ENCODE data around the gene MCCD1. TPM values are rescaled to one million over a fixed set of nuclear protein-coding genes. Genes with fewer than 3 reads are reported as not detected.

MCCD1 gene
- total RNA-seq, 1 experiment from 2014 or later, result not detected

GRCh38 chr6:31510007-31510406, 18.8 kb upstream of the MCCD1 start:
- peak; percentile 57 for DNase-seq (ENCODE audit: low read depth)

DNA sequence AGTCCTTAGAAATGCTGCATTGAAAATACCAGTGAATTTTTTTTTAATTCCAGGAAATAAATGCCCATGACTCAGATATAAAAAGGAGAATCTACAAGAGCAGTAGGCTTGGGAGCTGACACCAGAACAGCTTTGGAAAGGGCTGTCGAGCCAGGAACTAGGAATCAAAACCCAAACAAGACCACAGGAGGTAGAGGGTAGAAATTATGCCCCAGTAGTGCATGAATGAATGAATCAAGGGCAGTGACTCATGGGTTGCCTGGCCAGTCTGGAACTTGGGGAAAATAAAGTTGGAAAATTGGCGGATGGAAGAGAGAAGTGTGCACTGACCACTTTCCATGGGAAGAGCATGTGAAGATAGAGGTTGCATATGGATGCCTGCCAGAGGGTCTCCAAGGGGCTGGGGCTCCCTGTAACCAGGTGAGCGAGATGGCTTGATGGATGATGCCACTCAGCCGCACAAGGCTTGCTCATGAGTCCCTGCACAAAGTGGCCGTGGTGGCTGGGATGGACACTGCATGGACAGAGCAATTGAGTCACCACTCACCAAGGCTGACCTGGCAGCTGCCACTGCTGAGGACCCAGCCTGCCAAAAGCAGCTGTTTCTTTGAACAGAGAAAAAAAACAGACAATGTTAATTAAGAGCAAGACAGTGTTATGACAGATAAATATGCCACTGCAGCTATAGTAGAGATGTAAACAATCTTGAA, 15.2 kb upstream of the MCCD1 start:
- DNase-seq (ENCODE audit: low read depth), result peak; percentile 89

DNA sequence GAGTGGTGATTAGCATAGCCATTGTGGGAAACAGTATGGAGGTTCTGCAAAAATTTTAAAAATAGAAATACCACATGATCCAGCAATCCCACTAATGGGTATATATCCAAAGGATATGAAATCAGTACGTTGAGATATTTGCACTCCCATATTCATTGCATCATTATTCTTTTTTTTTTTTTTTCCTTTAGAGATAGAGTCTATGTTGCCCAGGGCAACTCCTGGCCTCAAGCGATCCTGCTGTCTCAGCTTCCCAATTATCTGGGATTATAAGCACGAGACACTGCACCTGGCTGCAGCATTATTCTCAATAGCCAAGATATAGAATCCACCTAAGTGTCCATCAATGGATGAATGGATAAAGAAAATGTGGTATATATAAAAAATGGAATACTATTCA, 6.9 kb upstream of the MCCD1 start:
- DNase-seq (ENCODE audit: low read depth), result no peak

DNA sequence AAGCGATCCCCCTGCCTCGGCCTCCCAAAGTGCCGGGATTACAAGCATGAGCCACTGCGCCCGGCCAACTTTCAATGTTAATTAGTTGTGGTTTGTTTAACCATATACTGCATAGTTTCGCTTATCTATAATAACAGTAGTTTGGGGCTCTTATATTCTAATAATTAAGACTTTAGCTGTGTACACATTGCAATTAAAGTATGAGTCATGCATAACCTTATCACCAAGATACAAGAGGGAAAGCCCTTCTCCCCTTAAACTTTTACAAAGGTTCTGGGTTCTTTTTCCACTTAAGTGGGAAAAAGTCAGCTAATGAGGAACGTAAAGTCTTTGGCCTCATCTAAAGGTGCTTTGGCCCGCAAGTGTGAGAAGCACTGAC, 3.2 kb upstream of the MCCD1 start:
- no peak for DNase-seq (ENCODE audit: low read depth)

- peak; percentile 86 for DNase-seq (ENCODE audit: low read depth)
These were observed 2.7 kb upstream of the MCCD1 start for GRCh38 chr6:31525932-31526591.

- peak; percentile 29 for DNase-seq (ENCODE audit: low read depth)
These were observed 420 bp upstream of the MCCD1 start for GRCh38 chr6:31528307-31528777.

DNA sequence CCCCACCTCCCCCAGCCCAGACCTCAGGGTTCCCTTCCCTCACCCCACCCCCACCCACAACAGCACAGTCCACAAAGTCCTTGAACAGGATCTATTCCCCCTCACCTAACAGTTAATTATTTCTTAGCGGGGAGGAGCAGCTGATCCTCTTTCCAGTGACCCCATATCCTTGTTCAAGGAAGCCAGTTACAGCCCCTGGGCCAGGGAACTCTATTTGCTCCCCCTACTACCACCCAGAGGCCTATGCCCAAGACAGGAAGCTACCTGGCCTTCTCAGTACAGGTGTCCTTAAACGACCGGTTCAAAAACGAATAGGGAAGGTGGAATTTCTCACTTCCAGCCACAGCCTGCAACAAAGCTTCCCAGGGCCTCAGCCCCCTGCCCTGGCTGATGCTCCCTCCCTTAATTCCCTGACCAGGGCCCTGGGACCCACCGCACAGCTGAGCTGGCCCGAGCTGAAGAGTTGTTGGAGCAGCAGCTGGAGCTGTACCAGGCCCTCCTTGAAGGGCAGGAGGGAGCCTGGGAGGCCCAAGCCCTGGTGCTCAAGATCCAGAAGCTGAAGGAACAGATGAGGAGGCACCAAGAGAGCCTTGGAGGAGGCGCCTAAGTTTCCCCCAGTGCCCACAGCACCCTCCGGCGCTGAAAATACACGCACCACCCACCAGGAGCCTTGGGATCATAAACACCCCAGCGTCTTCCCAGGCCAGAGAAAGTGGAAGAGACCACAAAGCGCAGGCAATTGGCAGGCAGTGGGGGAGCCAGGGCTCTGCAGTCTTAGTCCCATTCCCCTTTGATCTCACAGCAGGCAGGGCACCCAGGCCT, 778 bp downstream of the MCCD1 start:
- peak; percentile 55 for DNase-seq (ENCODE audit: low read depth)

DNA sequence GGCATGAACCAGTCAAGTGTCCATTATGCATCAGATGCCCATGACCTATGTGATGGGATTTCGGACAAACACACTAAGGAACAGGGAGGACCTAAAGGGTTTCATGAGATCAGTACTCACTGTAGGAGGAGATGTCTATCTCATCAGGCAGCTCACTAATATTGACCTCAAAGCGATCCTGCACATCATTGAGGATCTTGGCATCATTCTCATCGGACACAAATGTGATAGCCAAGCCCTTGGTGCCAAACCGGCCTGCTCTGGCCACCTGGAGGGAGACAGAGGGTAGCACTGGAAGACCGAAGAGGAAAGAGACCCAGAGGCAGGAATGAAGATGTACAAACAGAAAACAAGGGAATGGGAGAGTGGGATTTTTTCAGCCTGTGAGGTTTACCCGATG, 1.9 kb downstream of the MCCD1 start:
- peak; percentile 30 for DNase-seq (ENCODE audit: low read depth)

DNA sequence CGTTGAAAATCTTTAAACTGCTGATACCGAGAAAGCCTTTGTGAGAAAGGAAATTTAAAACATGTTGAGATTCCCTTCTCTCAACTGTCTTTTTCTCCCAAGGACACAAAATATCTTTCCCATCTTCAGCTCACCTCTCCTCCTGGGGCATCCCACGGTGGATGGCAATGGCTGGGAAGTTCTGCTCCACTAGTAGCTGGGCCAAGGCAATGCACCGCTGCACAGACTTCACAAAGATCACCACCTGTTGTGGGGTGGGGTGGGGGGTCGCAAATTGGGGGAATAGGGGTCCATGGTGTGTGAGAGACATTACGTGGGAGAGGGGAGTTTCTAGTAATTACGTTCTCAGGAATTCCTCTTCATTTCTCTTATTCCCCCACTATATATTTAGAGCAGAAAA, 2.4 kb downstream of the MCCD1 start:
- DNase-seq (ENCODE audit: low read depth), result no peak

DNA sequence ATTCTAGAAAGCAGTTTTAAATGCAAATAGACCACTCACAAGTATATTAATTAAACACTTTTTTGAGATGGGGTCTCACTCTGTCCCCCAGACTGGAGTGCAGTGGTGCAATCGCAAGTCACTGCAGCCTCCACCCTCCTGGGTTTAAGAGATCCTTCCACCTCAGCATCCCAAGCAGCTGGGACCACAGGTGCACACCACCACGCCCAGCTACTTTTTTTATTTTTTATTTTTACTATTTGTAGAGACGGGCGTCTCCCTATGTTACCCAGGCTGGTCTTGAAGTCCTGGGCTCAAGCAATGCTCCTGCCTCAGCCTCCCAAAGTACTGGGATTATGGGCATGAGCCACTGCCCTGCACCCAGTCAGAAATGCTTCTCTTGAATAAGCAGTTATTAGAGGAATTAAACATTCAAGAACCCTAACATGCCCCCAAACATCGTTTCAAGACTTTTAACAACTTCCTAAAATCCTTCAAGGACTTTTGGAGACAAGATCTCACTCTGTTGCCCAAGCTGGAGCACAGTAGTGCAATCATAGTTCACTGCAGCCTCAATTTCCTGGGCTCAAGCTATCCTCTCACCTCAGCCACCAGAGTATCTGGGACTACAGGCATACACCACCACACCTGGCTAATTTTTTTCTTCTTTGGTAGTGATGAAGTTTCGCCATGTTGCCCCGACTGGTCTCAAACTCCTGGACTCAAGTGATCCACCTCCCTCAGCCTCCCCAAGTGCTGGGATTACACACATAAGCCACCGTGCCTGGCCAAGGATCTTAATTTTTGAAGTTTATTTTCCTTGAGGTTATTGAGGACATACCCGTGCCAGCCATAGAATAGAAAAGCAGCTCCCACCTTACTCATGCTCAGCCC, 3.2 kb downstream of the MCCD1 start:
- no peak for DNase-seq (ENCODE audit: low read depth)

DNA sequence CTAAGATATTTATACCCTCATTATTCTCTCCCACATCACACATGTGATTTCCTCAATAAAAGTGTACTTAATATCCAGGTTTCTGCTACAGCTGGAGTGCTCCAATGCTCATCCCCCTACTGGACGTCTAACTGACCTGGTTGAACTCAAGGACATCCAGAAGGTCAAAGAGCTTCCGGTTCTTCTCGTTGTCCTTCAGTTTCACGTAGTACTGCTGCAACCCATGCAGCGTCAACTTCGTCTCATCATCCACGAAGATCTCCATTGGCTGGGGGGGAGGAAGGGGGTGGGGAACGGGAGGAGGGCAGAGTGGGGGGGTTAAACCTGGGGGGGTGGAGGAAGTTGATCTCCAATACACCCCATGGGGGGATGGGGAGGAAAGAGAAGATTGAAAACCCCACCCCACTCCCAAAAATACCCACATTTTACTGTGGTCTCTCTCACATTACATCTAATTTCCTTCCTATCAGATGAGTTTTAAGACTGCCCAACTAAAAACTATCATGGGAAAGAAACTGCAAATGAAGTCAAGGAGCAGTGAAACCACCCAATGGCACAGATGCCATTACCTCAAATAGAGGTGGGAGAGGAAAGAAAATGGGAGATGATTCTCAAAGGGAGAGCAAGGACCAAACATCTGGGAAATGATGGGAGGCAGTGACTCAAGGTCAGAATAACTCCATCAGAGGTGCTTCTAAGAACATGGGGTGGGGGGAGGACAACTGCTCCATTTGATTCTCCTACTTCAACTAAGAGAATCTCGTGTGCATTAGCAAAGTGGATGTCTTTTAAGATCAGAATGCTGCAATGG, 4.1 kb downstream of the MCCD1 start:
- no peak for DNase-seq (ENCODE audit: low read depth)

GRCh38 chr6:31533455-31533841, 4.7 kb downstream of the MCCD1 start:
- no peak for DNase-seq (ENCODE audit: low read depth)

GRCh38 chr6:31534011-31534410, 5.2 kb downstream of the MCCD1 start:
- no peak for DNase-seq (ENCODE audit: low read depth)

DNA sequence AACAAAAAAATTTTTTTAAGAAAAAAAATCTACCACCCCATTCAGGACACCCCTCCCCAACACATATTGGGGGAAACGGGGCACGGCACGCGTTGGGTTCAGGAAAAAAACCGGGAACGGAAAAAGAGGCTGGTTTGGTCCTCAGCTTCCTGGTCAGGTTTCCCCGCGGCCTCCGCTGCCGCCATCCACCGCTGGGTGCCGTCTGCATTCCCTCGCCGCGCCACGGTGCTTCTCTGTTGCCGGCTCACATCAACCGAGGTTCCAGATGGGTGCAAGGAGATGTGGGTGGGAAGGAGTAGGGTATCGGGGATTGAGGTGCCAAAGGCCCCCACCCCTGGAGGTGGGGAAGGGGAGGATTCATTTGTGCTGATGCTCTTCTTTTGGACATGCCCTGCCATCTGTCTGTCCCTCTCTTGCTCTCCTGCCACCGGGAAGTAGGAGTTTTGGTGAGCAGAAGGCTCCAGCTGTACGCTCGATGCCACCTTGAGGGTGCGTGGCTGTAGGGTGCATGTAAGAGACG, 5.8 kb downstream of the MCCD1 start:
- no peak for DNase-seq (ENCODE audit: low read depth)

GRCh38 chr6:31535538-31536324, 7.0 kb downstream of the MCCD1 start:
- no peak for DNase-seq (ENCODE audit: low read depth)

DNA sequence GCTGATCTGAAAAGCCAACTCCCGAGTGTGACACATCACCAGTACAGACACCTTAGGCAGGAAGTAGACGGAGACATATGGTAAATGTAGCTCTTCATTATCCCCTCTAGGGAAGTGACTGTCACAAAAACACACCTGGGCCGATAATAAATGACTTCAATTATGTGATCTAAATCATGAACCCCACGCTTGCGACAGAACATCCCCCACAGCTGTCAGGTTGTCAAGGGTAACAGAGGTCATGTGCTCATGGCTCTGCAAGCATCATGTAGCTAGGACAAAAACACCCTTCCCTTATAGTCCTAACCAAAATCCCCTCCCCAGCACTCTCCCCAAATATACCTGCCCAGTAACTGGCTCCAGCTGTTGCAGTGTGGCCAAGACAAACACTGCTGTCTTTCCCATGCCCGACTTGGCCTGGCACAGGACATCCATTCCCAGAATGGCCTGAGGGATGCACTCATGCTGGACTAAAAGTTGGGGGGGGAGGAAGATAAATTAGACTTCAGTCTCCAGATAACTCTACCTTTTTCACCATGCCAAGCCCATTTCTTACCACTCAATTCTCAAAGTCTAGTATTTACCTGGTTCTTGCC, 10.1 kb downstream of the MCCD1 start:
- no peak for DNase-seq (ENCODE audit: low read depth)

- no peak for DNase-seq (ENCODE audit: low read depth)
These were observed 11.9 kb downstream of the MCCD1 start for GRCh38 chr6:31540640-31541039.

GRCh38 chr6:31541059-31541657, 12.4 kb downstream of the MCCD1 start:
- DNase-seq (ENCODE audit: low read depth), result peak; percentile 66

All from M059J (cell line).